ENCODE results near the gene SPOCK2. TPM values are rescaled to one million over a fixed set of nuclear protein-coding genes. Genes with fewer than 3 reads are reported as not detected.

The SPOCK2 gene
- total and polyA plus RNA-seq, 2 of the 13 experiments (the other 11 are each of a cell fraction or from before 2014, with no cell fraction given), result 8.6 to 30.6 TPM

DNA sequence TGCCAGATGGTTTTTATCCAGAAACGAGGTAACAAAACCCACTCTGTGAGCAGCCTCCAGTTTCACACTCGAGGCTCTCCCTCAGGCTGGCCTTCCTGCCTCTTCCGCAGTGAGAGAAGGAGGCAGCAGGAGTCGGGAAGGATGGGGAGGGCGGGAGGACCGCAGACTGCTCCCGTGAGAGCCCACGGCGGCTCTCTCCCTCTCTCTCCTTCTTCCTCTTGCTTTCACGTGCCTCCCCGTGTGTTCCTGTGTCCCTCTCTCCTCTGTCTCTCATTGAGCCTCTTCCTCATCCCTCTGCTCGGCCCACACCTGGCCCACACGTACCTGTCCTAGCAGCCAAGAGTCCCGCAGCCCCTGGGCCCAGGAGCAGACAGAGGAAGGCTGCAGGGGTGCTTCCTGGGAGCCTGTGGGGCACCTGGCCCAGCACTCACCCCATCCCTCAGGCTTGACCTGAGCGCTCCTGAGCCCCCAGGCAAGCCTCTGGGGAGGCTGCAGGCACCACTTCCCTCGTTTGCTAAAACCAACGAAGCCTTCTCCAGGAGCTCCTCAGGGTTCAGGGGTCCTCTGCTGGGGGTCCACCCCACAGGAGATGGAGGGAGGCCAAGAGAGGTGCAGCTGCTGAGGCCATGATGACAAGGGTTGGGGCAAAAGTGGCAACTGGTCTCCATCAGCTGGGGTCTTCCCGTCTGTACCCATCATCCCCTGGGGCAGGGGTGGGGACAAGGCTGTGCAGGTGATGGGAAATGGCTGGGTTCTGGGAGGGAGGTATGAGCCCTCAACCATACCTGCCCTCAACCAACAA is 13.6 kb downstream of the SPOCK2 start:
- in situ Hi-C loops (cut with HindIII; ENCODE audit: extremely low pct_ligation_motif_present, low pct_unique_long_range_greater_than_20kb) (loop anchor here (25.0 kb wide), 1 partner anchor 263 kb away; no protein-coding TSS in a partner anchor), intact Hi-C loops (cut with micrococcal nuclease; ENCODE audit: unreplicated experiment) (no loop called here)
- ChIA-PET POLR2A (no interaction called here), CTCF (ENCODE audit: low intra/inter-chr PET ratio, low total read pairs) (no interaction called here)
- Histone ChIP-seq H3K36me3 (replicated peaks in 1 of 2; ENCODE audit: control insufficient read depth in 1 of 2, insufficient read depth in 2 of 2, low read length in 2 of 2) (no peaks in the 10 kb centered on the region), H4K20me1 (ENCODE audit: insufficient read depth, low read length) (no peaks in the 10 kb centered on the region), H3K9ac (ENCODE audit: insufficient read depth, low read depth, low read length) (no peak overlapping the region), H3K9me3 (ENCODE audit: low read length) (no peaks in the 10 kb centered on the region), H3K27me3 (ENCODE audit: control insufficient read depth in 1 of 2, insufficient read depth in 2 of 2, low read length in 2 of 2) (peaks cover 4 to 34% of the 10 kb centered on the region in 2 experiments), H2AFZ (ENCODE audit: low read length) (no peak overlapping the region), H3K4me1 (ENCODE audit: insufficient read depth, low read length) (peaks cover 35% of the 10 kb centered on the region), H3K4me3 (replicated peaks in 1 of 3; ENCODE audit: insufficient read depth in 1 of 3, low read depth in 2 of 3, low read length in 3 of 3) (no peak overlapping the region), H3K79me2 (ENCODE audit: insufficient read depth, low read length) (no peaks in the 10 kb centered on the region), H3K4me2 (ENCODE audit: low read depth, low read length) (no peak overlapping the region), H3K27ac (ENCODE audit: extremely low read length, insufficient read depth, low read length) (no peak overlapping the region)
- BruUV-seq (replicated peaks), result no TSS peak
- 34% methylated on average over 16 of the region's 18 CpGs for whole genome bisulfite sequencing (ENCODE audit: low lambda C conversion rate)
- TF ChIP-seq KAT2B (IDR thresholded peaks at IDR 0.05; ENCODE audit: borderline replicate concordance, low read depth, low read length) (no peak), BCLAF1 (IDR thresholded peaks at IDR 0.05) (no peak), ZNF761 (CRISPR knock-in tag; conservative IDR thresholded peaks at IDR 0.05) (no peak), TBX2 (CRISPR knock-in tag; IDR thresholded peaks at IDR 0.05; ENCODE audit: borderline replicate concordance) (no peak), ZNF775 (CRISPR knock-in tag; IDR thresholded peaks at IDR 0.05; ENCODE audit: borderline replicate concordance) (no peak), NR2C2 (CRISPR knock-in tag; IDR thresholded peaks at IDR 0.05; ENCODE audit: borderline replicate concordance) (no peak), MAX (IDR thresholded peaks at IDR 0.05) (no peak), IRF1 (CRISPR knock-in tag; IDR thresholded peaks at IDR 0.05; ENCODE audit: low read depth) (no peak), ONECUT2 (CRISPR knock-in tag; IDR thresholded peaks at IDR 0.05) (no peak), LCORL (IDR thresholded peaks at IDR 0.05) (no peak), LCORL (CRISPR knock-in tag; IDR thresholded peaks at IDR 0.05) (no peak), PHB2 (IDR thresholded peaks at IDR 0.05; ENCODE audit: partially characterized antibody) (no peak), AGO1 (IDR thresholded peaks at IDR 0.05; ENCODE audit: low read depth, low read length, poor library complexity, severe bottlenecking) (no peak)
- FAIRE-seq (no peak), ATAC-seq (no peak), DNase-seq (ENCODE audit: low spot score) (no peak)

All from HepG2 (cell line).